HG03175 (cell line): Measurements from ENCODE around the gene BAZ1B.
"Not testable (repeated sequence)": the region's sequence is repeated elsewhere in the genome, so short reads cannot be mapped to it uniquely, and the experiment has no call there.

Source experiments
- ATAC-seq: cut with Tn5 transposase; IDR thresholded peaks from one replicate; pipeline ENCODE4 v1.9.1; 2021; ENCODE audit warnings: mild to moderate bottlenecking, moderate library complexity; ENCODE audit not compliant: unreplicated experiment

BAZ1B gene

GRCh38 chr7:73429622-73430505 lies 92.2 kb downstream of the BAZ1B start:
- no peak for ATAC-seq

- no peak for ATAC-seq
Measured at GRCh38 chr7:73429215-73429614, 92.9 kb downstream of the BAZ1B start.

- ATAC-seq, result no peak
Measured at GRCh38 chr7:73427902-73428787, 93.9 kb downstream of the BAZ1B start.

- no peak for ATAC-seq
Measured at GRCh38 chr7:73426016-73426415, 96.1 kb downstream of the BAZ1B start.

GRCh38 chr7:73425356-73425983 lies 96.6 kb downstream of the BAZ1B start:
- no peak for ATAC-seq

GRCh38 chr7:73424489-73424885 lies 97.6 kb downstream of the BAZ1B start:
- no peak for ATAC-seq

GRCh38 chr7:73423519-73424488 lies 98.3 kb downstream of the BAZ1B start:
- ATAC-seq, result no peak

GRCh38 chr7:73420610-73421009 lies 101.5 kb downstream of the BAZ1B start:
- not testable (repeated sequence) for ATAC-seq

- not testable (repeated sequence) for ATAC-seq
Measured at GRCh38 chr7:73420016-73420415, 102.1 kb downstream of the BAZ1B start.

GRCh38 chr7:73418113-73418703 lies 103.9 kb downstream of the BAZ1B start:
- no peak for ATAC-seq

- not testable (repeated sequence) for ATAC-seq
Measured at GRCh38 chr7:73410541-73411131, 111.5 kb downstream of the BAZ1B start.

- not testable (repeated sequence) for ATAC-seq
Measured at GRCh38 chr7:73404860-73405259, 117.2 kb downstream of the BAZ1B start.

- not testable (repeated sequence) for ATAC-seq
Measured at GRCh38 chr7:73399185-73400050, 122.7 kb downstream of the BAZ1B start.

GRCh38 chr7:73397521-73398281 lies 124.4 kb downstream of the BAZ1B start:
- ATAC-seq, result no peak

GRCh38 chr7:73395538-73396503 lies 126.3 kb downstream of the BAZ1B start:
- ATAC-seq, result no peak

- no peak for ATAC-seq
Measured at GRCh38 chr7:73394422-73394821, 127.7 kb downstream of the BAZ1B start.
